Femur (tissue), 1 donor: ENCODE data around the gene CNGB1.
"Not testable (repeated sequence)": the region's sequence is repeated elsewhere in the genome, so short reads cannot be mapped to it uniquely, and the experiment has no call there.

Experiments
- DNase-seq: peaks from one replicate; pipeline ENCODE4 v3.0.0-alpha.2; 2017

CNGB1 gene

GRCh38 chr16:57925310-57925709, 45.6 kb downstream of the CNGB1 start:
- DNase-seq = no peak

GRCh38 chr16:57924514-57924913, 46.4 kb downstream of the CNGB1 start:
- no peak for DNase-seq

DNA sequence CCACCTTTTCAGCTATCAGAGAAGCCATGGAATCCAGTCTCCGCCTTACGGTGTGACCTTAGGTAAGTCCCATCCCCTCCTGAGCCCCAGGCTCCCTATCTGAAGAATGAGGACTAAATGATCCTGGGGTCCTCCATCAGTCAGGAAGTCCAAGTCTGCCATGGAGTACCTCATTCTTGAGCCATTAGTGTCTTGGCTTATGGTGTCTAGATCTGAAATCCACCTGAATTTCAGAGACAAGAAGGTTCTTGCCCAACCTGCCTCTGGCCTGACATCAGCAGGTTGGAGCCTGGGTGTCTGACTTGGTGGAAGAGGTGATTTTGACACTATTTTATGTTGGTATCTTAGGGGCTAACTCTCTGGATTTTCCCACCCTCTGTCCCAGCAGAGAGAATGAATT, 47.1 kb downstream of the CNGB1 start:
- DNase-seq = no peak

- no peak for DNase-seq
These were observed 47.5 kb downstream of the CNGB1 start for GRCh38 chr16:57923418-57923817.

GRCh38 chr16:57920880-57921229, 50.1 kb downstream of the CNGB1 start:
- DNase-seq = no peak

DNA sequence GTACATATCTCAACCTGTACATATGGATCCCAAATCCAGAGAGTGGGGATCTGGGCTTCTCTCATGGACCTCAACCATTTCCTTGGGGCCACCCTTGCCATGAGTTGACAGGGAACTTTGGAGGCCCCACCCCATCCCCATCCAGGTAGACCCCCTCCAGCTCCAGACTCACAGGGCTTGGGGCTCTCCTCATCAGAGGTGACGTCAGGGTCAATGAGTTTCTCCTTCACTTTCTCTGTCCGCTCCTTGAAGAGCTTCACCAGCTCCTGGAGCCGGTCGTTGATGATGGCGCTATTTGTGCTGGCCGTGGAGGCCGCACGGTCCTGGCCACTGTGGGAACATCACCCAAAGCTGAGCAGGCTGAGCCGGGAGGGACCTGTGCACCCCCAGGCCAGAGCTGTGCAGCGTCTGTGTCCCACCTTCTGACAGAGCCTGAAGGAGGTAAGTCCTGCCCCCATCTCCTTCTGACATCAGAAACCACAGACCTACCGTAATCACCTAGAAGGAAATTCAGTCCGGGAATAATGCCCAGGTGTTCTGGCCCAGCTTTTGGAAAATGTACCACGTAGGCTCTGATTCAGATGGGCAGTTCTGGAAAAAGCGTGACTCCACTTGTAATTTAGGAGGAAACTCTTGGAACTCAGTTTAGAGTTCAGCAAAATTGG, 50.6 kb downstream of the CNGB1 start:
- DNase-seq = peak; percentile 67

GRCh38 chr16:57918994-57919393, 51.9 kb downstream of the CNGB1 start:
- DNase-seq = no peak

DNA sequence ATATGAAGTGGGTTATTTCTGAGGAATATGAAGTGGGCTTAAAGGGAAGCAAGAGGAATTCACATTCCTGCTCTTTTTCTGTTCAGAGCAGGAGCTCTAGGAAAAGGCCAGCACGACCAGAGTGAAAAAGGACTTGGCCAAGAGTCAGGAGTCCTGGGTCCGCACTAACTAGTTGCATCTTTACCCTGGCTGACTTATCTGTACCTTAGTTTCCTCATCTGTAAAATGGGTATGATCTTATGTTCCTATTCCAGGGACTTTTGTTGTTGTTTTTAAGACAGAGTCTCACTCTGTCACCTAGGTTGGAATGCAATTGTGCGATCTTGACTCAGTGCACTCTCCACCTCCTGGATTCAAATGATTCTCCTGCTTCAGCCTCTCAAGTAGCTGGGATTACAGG, 52.5 kb downstream of the CNGB1 start:
- no peak for DNase-seq

- DNase-seq = not testable (repeated sequence)
These were observed 53.0 kb downstream of the CNGB1 start for GRCh38 chr16:57917929-57918328.

DNA sequence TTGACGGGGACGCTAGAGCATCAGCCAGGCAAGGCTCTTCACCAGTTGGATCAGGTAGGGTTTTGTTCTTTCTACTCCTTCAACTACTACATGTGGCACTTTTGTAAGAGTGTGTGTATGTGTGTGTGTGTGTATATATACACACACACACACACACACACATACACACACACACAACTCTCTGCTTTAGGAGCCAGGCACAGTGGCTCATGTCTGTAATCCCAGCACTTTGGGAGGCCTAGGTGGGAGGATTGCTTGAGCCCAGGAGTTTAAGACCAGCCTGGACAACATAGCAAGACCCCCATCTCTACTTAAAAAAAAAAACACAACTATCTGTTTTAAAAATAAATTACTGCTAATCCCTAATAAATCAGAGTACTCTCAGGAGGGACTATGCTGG, 53.4 kb downstream of the CNGB1 start:
- DNase-seq = not testable (repeated sequence)

- DNase-seq = no peak
These were observed 54.0 kb downstream of the CNGB1 start for GRCh38 chr16:57916735-57917438.

GRCh38 chr16:57915811-57916488, 55.0 kb downstream of the CNGB1 start:
- no peak for DNase-seq

- no peak for DNase-seq
These were observed 55.7 kb downstream of the CNGB1 start for GRCh38 chr16:57915267-57915666.

- no peak for DNase-seq
These were observed 56.4 kb downstream of the CNGB1 start for GRCh38 chr16:57914244-57915173.

DNA sequence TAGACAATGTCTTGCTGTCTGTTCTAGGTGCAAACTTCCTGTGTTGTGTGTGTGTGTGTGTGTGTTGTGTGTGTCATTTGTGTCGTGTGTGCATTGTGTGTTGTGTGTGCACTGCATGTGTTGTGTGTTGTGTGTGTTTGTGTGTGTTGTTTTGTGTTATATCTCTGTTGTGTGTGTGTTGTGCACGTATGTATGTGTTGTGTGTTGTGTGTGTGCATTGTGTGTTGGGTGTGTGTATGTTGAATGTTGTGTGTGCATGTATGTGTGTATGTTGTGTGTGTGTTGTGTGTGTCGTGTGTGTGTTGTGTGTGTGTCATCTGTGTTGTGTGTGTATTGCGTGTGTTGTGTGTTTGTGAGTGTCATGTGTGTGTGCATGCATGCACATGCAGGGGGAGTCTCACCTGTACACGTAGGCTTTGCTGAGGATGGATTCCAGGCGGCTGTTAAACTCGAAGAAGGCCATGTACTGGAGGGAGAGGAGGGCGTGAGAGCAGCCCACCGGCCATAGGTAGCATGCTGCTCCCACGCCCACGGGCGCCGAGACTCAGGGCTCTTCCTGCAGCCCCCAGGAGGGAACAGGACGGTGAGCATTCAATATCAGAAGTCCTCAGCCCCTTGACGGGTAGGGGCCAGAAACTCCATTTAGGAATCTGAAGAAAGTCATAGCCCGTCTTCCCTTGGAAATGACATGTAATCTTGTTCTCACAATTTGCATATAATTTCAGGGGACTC, 58.2 kb downstream of the CNGB1 start:
- no peak for DNase-seq

GRCh38 chr16:57911743-57912142, 59.2 kb downstream of the CNGB1 start:
- no peak for DNase-seq

- no peak for DNase-seq
These were observed 60.2 kb downstream of the CNGB1 start for GRCh38 chr16:57910696-57911095.

DNA sequence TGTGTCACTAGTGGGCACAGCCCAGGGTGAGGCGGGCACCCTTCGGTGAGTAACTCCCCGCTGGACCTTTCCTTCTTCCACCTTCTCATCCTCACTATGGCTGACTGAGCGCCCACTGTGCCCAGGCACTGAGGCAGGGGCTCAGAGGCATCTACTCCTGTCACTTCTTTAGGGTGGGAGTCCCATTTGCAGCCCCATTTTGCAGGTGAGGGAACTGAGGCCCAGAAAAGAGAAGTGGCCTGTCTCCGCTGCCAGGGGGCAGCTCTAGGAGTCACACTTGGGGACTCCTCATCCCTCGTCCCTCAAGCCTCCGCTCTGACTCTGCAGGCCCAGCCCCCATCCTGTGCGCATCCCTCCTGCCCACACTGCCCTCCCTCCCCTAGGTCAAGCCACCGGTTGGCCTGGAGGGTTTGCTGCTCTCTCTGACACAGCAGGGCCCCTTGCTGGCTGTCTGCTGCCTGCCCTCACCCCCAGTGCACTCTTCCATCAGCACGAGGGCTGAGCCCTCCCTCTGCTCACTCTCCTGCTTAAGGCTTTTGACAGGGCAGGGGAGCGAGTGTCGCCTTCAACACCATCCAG, 62.4 kb downstream of the CNGB1 start:
- DNase-seq = no peak

DNA sequence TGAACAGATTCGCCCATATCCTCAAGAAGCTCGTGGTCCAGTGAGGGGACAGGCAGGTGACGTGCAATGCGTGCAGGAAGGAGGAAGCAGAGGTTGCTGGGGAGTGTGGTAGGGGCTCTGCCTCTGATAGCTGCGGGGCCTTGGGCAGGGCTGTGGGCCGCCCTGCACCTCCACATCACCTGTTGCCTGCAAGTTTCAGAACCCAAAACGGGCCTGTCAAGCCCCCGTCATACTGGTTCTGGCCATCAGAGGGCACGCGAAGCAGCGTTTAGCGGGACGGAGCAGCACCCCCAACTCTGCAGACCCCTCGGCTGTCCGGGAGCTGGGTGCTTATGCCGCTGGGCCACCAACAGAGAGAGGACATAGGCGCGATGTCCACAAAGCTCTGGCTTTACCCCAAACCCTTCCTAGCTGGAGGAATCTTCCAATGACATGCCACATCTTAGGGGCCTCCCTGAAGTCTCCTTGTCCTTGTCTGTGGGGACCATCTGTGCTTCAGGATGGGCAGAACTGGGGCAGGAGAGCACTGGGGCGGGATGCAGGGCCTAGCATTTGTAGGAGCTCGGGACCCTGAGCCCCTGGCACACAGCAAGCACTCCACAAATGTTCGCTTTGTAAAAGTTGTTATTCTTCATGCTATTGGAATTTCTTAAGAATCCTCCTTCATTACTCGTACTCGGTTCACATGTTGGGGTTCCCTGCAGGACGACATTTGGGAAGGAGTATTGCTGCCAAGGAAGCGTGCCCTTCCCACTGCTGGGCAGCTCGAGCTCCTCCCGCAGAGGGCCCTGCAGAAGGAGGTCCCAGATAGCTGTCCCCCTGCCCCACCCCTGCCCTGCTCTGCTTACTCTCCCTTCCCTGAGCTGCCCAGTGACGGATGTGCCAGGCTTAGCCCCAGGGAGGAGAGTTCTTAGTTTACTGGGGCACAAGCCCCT, 64.3 kb downstream of the CNGB1 start:
- peak; percentile 36 for DNase-seq

GRCh38 chr16:57904101-57904500, 66.8 kb downstream of the CNGB1 start:
- DNase-seq = no peak

DNA sequence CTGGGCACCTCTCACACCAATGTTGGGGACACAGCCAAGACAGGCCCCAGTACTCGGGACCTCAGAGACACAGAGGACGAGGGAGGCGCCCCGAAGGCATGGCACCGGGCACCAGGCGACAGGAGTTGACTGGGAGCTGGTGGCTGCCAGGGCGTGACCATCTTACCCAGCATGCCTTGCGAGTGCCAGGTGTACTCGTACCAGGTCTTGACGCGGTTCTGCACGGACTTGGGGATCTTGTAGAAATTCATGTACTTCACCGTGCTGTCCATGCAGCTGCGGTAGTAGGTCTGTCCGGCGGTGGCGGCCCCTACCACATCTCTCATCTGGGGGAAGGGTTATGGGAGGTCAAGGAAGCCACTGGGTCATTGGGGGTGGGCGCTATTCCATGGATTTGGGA, 67.3 kb downstream of the CNGB1 start:
- DNase-seq = no peak
